Right lobe of liver (tissue), 4 donors: ENCODE data around the gene KCTD15.

Experiments used
- POLR2A ChIP-seq: fragments of 450-650 bp; IDR thresholded peaks from one replicate; pipeline ENCODE4 v1.6.1; 2017; ENCODE audit warnings: antibody characterized with exemption, mild to moderate bottlenecking
- TF ChIP-seq, protein P1 (sequence below), 4 donors: fragments of 200-600 bp in 3 of 4; fragments of 450-650 bp in 1 of 4; IDR thresholded peaks; one replicate each; pipeline versions ENCODE4 v1.5.1 to v1.8.0; 2016 to 2022; ENCODE audit warnings: antibody characterized with exemption in 4 of 4, mild to moderate bottlenecking in 2 of 4
- donor health status: DM: no; HTN: no; CAD: no.
- donor health status: DM: no; HTN: no; CAD: no.
- donor health status: DM: no; HTN: yes; CAD: no.

DNA sequence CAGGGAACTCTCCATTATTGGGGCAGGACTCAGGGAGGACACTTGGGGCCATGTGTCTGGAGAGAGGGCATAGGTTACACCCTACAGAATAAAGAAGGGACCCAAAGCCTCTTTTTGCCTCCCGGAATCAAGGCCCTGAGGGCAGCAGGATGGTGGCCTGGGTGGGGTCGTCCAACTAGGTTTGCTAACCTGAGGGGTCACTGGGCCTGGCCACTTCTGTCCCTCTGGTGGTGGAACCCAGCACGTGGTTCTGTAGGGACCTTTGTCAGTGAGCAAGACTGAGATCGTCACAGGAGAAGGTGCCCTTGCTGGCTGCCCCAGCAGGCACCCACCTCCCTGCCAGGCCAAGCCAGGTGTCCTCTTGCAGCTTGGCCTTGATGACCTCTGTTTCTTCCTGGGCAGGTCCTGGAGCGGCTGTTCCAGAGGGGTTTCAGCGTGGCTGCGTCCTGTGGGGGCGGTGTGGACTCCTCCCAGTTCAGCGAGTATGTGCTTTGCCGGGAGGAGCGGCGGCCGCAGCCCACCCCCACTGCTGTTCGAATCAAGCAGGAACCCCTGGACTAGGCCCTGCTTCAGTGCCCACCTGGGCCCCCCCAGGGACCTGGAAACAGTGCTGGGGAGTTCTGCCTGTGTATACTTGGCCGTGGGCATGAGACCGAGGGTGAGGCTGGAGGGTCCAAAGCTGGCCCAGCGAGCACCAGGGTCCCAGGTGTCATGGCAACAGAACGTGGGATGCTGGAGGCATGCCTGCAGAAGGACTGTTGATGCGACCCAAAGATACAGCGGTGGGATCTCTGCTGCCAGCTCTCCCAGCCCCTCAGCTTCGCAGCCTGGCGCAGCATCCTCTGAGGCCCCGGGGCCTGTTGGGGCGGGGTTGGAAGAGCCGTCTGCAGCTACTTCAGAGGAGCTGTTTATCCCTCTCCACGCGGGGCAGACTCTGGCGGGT lies 16.0 kb downstream of the KCTD15 start:
- TF ChIP-seq POLR2A, result no peak
- TF ChIP-seq, protein P1, sequence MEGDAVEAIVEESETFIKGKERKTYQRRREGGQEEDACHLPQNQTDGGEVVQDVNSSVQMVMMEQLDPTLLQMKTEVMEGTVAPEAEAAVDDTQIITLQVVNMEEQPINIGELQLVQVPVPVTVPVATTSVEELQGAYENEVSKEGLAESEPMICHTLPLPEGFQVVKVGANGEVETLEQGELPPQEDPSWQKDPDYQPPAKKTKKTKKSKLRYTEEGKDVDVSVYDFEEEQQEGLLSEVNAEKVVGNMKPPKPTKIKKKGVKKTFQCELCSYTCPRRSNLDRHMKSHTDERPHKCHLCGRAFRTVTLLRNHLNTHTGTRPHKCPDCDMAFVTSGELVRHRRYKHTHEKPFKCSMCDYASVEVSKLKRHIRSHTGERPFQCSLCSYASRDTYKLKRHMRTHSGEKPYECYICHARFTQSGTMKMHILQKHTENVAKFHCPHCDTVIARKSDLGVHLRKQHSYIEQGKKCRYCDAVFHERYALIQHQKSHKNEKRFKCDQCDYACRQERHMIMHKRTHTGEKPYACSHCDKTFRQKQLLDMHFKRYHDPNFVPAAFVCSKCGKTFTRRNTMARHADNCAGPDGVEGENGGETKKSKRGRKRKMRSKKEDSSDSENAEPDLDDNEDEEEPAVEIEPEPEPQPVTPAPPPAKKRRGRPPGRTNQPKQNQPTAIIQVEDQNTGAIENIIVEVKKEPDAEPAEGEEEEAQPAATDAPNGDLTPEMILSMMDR (IDR thresholded peaks at IDR 0.05), result no peak
